DOHH2 (cell line): ENCODE measurements around the gene STK4.
A peak's percentile ranks its signal among the peaks of the same experiment; 100 is the strongest.

Source experiments
- H3F3A ChIP-seq: fragments of 200-600 bp; sonication (generic), shearing (Covaris generic); 2 replicates; pipeline ENCODE4 v1.6.0; 2016; ENCODE audit warnings: antibody characterized with exemption, mild to moderate bottlenecking; ENCODE audit not compliant: control insufficient read depth, insufficient read depth
- H3K27ac ChIP-seq: fragments of 200-600 bp; sonication (generic); 2 replicates; pipeline ENCODE4 v1.5.1; 2014; ENCODE audit warnings: low read depth, mild to moderate bottlenecking, low read length, moderate library complexity
- H3K27me3 ChIP-seq: fragments of 200-600 bp; sonication (generic); 2 replicates; pipeline ENCODE4 v1.6.1; 2014; ENCODE audit warnings: mild to moderate bottlenecking, low read length, mixed read lengths; ENCODE audit not compliant: control insufficient read depth
- H3K36me3 ChIP-seq: fragments of 200-600 bp; sonication (generic); 2 replicates; pipeline ENCODE4 v1.6.1; 2014; ENCODE audit warnings: mild to moderate bottlenecking, low read length, moderate library complexity, mixed read lengths; ENCODE audit not compliant: control insufficient read depth
- H3K4me1 ChIP-seq: fragments of 200-600 bp; sonication (generic); 2 replicates; pipeline ENCODE4 v1.6.1; 2014; ENCODE audit warnings: mild to moderate bottlenecking, low read length, mixed read lengths; ENCODE audit not compliant: control insufficient read depth
- H3K4me2 ChIP-seq: fragments of 200-600 bp; sonication (generic); 2 replicates; pipeline ENCODE4 v1.6.0; 2014; ENCODE audit warnings: mild to moderate bottlenecking, low read length, moderate library complexity
- H3K4me3 ChIP-seq: fragments of 200-600 bp; sonication (generic); 2 replicates; pipeline ENCODE4 v1.5.1; 2014; ENCODE audit warnings: mild to moderate bottlenecking, low read length, mixed read lengths
- H3K79me2 ChIP-seq: fragments of 200-600 bp; sonication (generic); 2 replicates; pipeline ENCODE4 v1.6.1; 2014; ENCODE audit warnings: mild to moderate bottlenecking, low read length, mixed read lengths; ENCODE audit not compliant: control insufficient read depth
- H3K9me2 ChIP-seq: fragments of 200-600 bp; sonication (generic); replicated peaks from 2 replicates; pipeline ENCODE4 v1.6.1; 2014; ENCODE audit warnings: mild to moderate bottlenecking, low read length, mixed read lengths; ENCODE audit not compliant: control insufficient read depth
- H3K9me3 ChIP-seq: fragments of 200-600 bp; sonication (generic); 2 replicates; pipeline ENCODE4 v1.6.1; 2014; ENCODE audit warnings: antibody characterized with exemption, low read length, mixed read lengths; ENCODE audit not compliant: control insufficient read depth, insufficient read depth
- H4K20me1 ChIP-seq: fragments of 200-600 bp; sonication (generic); 2 replicates; pipeline ENCODE4 v1.6.0; 2014; ENCODE audit warnings: low read depth, mild to moderate bottlenecking, antibody characterized with exemption, low read length, moderate library complexity; ENCODE audit not compliant: control insufficient read depth, insufficient read depth
- CTCF ChIP-seq: fragments of 200-600 bp; sonication (generic); IDR thresholded peaks from one replicate; pipeline ENCODE4 v1.5.1; 2014; ENCODE audit warnings: antibody characterized with exemption, mild to moderate bottlenecking, low read depth, low read length; ENCODE audit not compliant: poor library complexity, severe bottlenecking
- EZH2phosphoT487 ChIP-seq: fragments of 200-600 bp; sonication (generic); IDR thresholded peaks from 2 replicates; pipeline ENCODE4 v1.6.1; 2017; ENCODE audit warnings: borderline replicate concordance, mild to moderate bottlenecking, antibody characterized with exemption, low read length, moderate library complexity, mixed read lengths

Gene STK4

GRCh38 chr20:45111799-45112471 is 145.6 kb downstream of the STK4 start:
- Histone ChIP-seq H3K27me3 (peaks cover 19% of the 10 kb centered on the region), H3K9me3 (no peaks in the 10 kb centered on the region), H3K4me1 (peaks cover 3% of the 10 kb centered on the region; the same call in 1 of the 2 replicates), H3K27ac (no peak overlapping the region), H3K4me2 (no peak overlapping the region), H3K36me3 (no peaks in the 10 kb centered on the region), H4K20me1 (no peaks in the 10 kb centered on the region), H3K9me2 (no peaks in the 10 kb centered on the region), H3K4me3 (no peak overlapping the region), H3F3A (no peaks in the 10 kb centered on the region), H3K79me2 (no peaks in the 10 kb centered on the region)
- peak; percentile 87 for TF ChIP-seq CTCF
- no peak for TF ChIP-seq EZH2phosphoT487

GRCh38 chr20:45112754-45113153 is 146.4 kb downstream of the STK4 start:
- no peaks in the 10 kb centered on the region for H4K20me1 ChIP-seq
- peaks cover 3% of the 10 kb centered on the region; the same call in 1 of the 2 replicates for H3K4me1 ChIP-seq
- H3K27ac ChIP-seq, result no peak overlapping the region
- no peaks in the 10 kb centered on the region for H3K9me3 ChIP-seq
- H3F3A ChIP-seq, result no peaks in the 10 kb centered on the region
- no peak overlapping the region for H3K4me3 ChIP-seq
- H3K9me2 ChIP-seq, result no peaks in the 10 kb centered on the region
- H3K79me2 ChIP-seq, result no peaks in the 10 kb centered on the region
- no peaks in the 10 kb centered on the region for H3K36me3 ChIP-seq
- H3K4me2 ChIP-seq, result no peak overlapping the region
- TF ChIP-seq CTCF (no peak), EZH2phosphoT487 (no peak)
- peaks cover 19% of the 10 kb centered on the region for H3K27me3 ChIP-seq

- Histone ChIP-seq H3F3A (no peaks in the 10 kb centered on the region), H3K79me2 (no peaks in the 10 kb centered on the region)
- TF ChIP-seq CTCF (no peak), EZH2phosphoT487 (no peak)
Measured at GRCh38 chr20:45113865-45114264, 147.6 kb downstream of the STK4 start.

More at GRCh38 chr20:45113865-45114264, 147.6 kb downstream of the STK4 start:
- H3K4me3 ChIP-seq, result no peak overlapping the region
- no peaks in the 10 kb centered on the region for H3K36me3 ChIP-seq
- H4K20me1 ChIP-seq, result no peaks in the 10 kb centered on the region
- H3K9me3 ChIP-seq, result no peaks in the 10 kb centered on the region
- no peak overlapping the region for H3K27ac ChIP-seq
- peaks cover 3% of the 10 kb centered on the region; the same call in 1 of the 2 replicates for H3K4me1 ChIP-seq
- H3K9me2 ChIP-seq, result no peaks in the 10 kb centered on the region
- no peak overlapping the region for H3K4me2 ChIP-seq
- peaks cover 19% of the 10 kb centered on the region for H3K27me3 ChIP-seq
